GM12865 (cell line): ENCODE measurements around the gene SFMBT1.

ENCODE experiments used
- DNase-seq: peaks from one replicate; pipeline ENCODE4 v3.0.0; 2010; ENCODE audit warnings: low read depth
- H3K4me3 ChIP-seq: 2 replicates; pipeline ENCODE4 v1.5.1; 2011; ENCODE audit warnings: mild to moderate bottlenecking, low read depth, low read length, control low read depth
- CTCF ChIP-seq: IDR thresholded peaks from 2 replicates; pipeline ENCODE4 v1.5.1; 2011; ENCODE audit warnings: low read length, control low read depth, low read depth, inconsistent platforms; ENCODE audit not compliant: insufficient read depth; ENCODE audit errors: missing control alignments

The SFMBT1 gene

GRCh38 chr3:53084310-53085001 is 38.6 kb upstream of the SFMBT1 start:
- no peak overlapping the region for H3K4me3 ChIP-seq
- DNase-seq = no peak

GRCh38 chr3:53083949-53084309 is 38.1 kb upstream of the SFMBT1 start:
- H3K4me3 ChIP-seq = no peak overlapping the region
- no peak for DNase-seq
- no peak for TF ChIP-seq CTCF

More at GRCh38 chr3:53084310-53085001, 38.6 kb upstream of the SFMBT1 start:
- TF ChIP-seq CTCF = no peak

GRCh38 chr3:53083521-53083920 is 37.6 kb upstream of the SFMBT1 start:
- TF ChIP-seq CTCF = no peak
- H3K4me3 ChIP-seq = no peak overlapping the region

GRCh38 chr3:53082736-53083135 is 36.9 kb upstream of the SFMBT1 start:
- no peak for DNase-seq
- no peak for TF ChIP-seq CTCF
- H3K4me3 ChIP-seq = no peak overlapping the region

More at GRCh38 chr3:53083521-53083920, 37.6 kb upstream of the SFMBT1 start:
- DNase-seq = no peak

GRCh38 chr3:53081318-53081717 is 35.4 kb upstream of the SFMBT1 start:
- DNase-seq = no peak
- TF ChIP-seq CTCF = no peak
- no peak overlapping the region for H3K4me3 ChIP-seq

- no peak for DNase-seq
- no peak for TF ChIP-seq CTCF
- H3K4me3 ChIP-seq = no peak overlapping the region
These were observed 34.8 kb upstream of the SFMBT1 start for GRCh38 chr3:53080612-53081205.

GRCh38 chr3:53079791-53080555 is 34.1 kb upstream of the SFMBT1 start:
- no peak overlapping the region for H3K4me3 ChIP-seq
- no peak for TF ChIP-seq CTCF
- DNase-seq = no peak
